Small intestine (tissue), 7 donors: ENCODE results near the gene PPP1R12B. TPM values are rescaled to one million over a fixed set of nuclear protein-coding genes. Genes with fewer than 3 reads are reported as not detected.
"Not testable (repeated sequence)": the region's sequence is repeated elsewhere in the genome, so short reads cannot be mapped to it uniquely, and the experiment has no call there.

ENCODE experiments used
- DNase-seq, 2 donors: peaks; one replicate each; pipeline versions ENCODE4 v3.0.0 to v3.0.0-alpha.2; 2013
- FAIRE-seq: peaks from 2 replicates; lab custom pipeline; 2012; peaks lifted over from hg19 to GRCh38; lab: Jason Lieb, UNC
- H3K27ac ChIP-seq, 3 donors: one replicate each; pipeline ENCODE4 v1.5.1; 2013; ENCODE audit warnings: low read length in 2 of 3, mild to moderate bottlenecking in 2 of 3, control low read depth in 1 of 3, inconsistent platforms in 1 of 3, low read depth in 1 of 3, moderate library complexity in 1 of 3
- H3K27me3 ChIP-seq, 3 donors: one replicate each; pipeline ENCODE4 v1.6.1; 2013; ENCODE audit warnings: low read length in 3 of 3, inconsistent platforms in 1 of 3; ENCODE audit not compliant: control insufficient read depth in 3 of 3, insufficient read depth in 3 of 3
- H3K36me3 ChIP-seq, 3 donors: one replicate each; pipeline ENCODE4 v1.6.1; 2013; ENCODE audit warnings: low read length in 3 of 3, inconsistent platforms in 1 of 3, low read depth in 1 of 3, mild to moderate bottlenecking in 1 of 3, moderate library complexity in 1 of 3; ENCODE audit not compliant: control insufficient read depth in 3 of 3, insufficient read depth in 2 of 3
- H3K4me1 ChIP-seq, 3 donors: one replicate each; pipeline ENCODE4 v1.6.1; 2013; ENCODE audit warnings: low read length in 2 of 3, inconsistent platforms in 1 of 3, low read depth in 1 of 3, mild to moderate bottlenecking in 1 of 3, moderate library complexity in 1 of 3; ENCODE audit not compliant: control insufficient read depth in 3 of 3, insufficient read depth in 2 of 3
- H3K4me3 ChIP-seq, 3 donors: one replicate each; pipeline ENCODE4 v1.5.1; 2013; ENCODE audit warnings: low read length in 3 of 3, control low read depth in 1 of 3, inconsistent platforms in 1 of 3, low read depth in 1 of 3, mild to moderate bottlenecking in 1 of 3, moderate library complexity in 1 of 3
- H3K9me3 ChIP-seq, 2 donors: one replicate each; pipeline ENCODE4 v1.6.1; 2013; ENCODE audit warnings: low read depth in 1 of 2, low read length in 1 of 2; ENCODE audit not compliant: control insufficient read depth in 2 of 2, insufficient read depth in 1 of 2
- WGBS, 3 donors: extraction: QIAGEN DNeasy Blood & Tissue Kit; methylation state at CpG; one replicate each; pipeline ENCODE4 v1.1.7; 2013; 5-methylcytosine and 5-hydroxymethylcytosine counted together
- polyA plus RNA-seq, 4 donors: library from polyadenylated mRNA; stranded (reverse) in 3 of 4; unstranded in 1 of 4; fragments of 200-250 nt in 3 of 4; fragments of 120-200 nt in 1 of 4; gene quantifications; one replicate each; pipeline versions ENCODE4 v1.2.1 to v1.2.3, GENCODE V29; 2013
- donor health status: healthy with polysubstance abuse.
- donor health status: control.
- donor health status: control.
- donor health status: Bipolar disorder and iron deficiency.
- donor health status: healthy.

PPP1R12B gene
- polyA plus RNA-seq, 4 donors = 1.1 to 18.1 (median 8.6) TPM

DNA sequence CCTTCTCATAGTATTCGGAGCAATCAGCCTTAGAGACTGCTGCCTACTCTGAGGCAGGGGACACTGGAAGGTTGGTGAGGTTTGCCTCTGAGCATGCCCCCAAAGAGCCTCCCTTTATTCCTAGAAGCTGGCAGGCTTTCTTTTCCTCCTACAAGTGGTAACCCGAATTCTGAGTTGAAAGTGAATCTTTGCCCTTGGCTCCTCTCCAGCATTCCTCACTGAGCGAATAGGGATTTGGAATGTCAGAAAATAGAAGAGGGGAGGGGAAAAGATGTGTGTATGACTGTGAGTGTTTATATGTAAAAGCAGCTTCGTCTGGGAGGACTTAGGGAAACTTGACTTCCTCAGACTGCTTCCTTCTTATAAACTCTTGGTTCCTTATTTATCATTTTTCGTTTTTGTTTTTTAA, 190.7 kb downstream of the PPP1R12B start:
- FAIRE-seq, H3K36me3 ChIP-seq, H3K27me3 ChIP-seq, H3K4me1 ChIP-seq, H3K9me3 ChIP-seq: not testable (repeated sequence)
- Histone ChIP-seq H3K27ac (peak overlapping the region in 2 of 3 donors; percentile 78 to 89), H3K4me3 (peak overlapping the region in 1 of 3 donors; percentile 50)
- DNase-seq = peak in 1 of 2 donors; percentile 25
- 22 to 30% (median 29%) methylated on average over 5 of the region's 5 CpGs for WGBS, 3 donors

DNA sequence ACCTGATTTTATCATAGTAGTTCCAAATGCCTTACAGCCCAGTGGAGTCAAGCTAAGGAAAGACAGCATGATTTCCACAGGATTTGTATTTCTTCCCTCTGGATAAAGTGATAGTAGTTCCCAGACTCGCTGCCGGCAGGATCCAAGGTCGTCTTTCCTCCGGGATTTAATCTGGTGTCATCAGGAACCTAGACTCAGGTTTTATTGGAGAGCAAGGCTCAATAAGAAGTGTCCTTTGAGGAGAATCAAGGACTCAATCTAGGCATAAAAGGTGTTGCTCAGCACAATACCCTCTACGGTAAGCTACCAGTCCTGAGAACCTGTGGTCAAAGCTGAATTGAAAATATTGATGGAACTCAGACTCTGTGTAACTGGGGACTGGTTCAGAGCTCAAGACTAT, 191.1 kb downstream of the PPP1R12B start:
- not testable (repeated sequence) for FAIRE-seq, DNase-seq, H3K36me3 ChIP-seq, H3K4me1 ChIP-seq, H3K27me3 ChIP-seq, H3K9me3 ChIP-seq
- Histone ChIP-seq H3K4me3 (peak overlapping the region in 1 of 3 donors; percentile 50), H3K27ac (peak overlapping the region in 2 of 3 donors; percentile 78 to 89)
- 32 to 46% (median 35%) methylated on average over 5 of the region's 5 CpGs for WGBS, 3 donors

DNA sequence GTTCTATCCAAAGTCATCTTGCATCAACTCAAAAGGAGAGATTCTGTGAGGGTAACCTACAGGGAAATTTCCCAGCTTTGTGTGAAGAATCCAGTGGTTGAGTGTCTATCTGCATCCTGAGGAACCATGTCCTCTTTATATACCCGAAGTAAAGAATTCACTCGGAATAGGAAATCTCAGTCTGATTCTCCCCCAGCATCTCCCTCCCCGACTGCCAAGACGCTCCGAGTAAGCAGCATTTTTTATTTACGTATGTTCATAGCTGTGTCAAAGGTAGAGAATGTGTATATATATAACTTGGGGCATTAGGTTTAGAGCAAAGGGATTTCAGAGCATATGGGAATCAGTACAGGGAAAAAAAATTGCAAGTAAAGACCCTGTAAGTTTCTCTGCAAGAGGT, 191.5 kb downstream of the PPP1R12B start:
- 69 to 91% (median 86%) methylated on average over 6 of the region's 6 CpGs for WGBS, 3 donors
- Histone ChIP-seq H3K27me3 (no peaks in the 10 kb centered on the region), H3K36me3 (peaks cover 0 to 1% (median 0%) of the 10 kb centered on the region in 3 donors), H3K4me3 (peak overlapping the region in 1 of 3 donors; percentile 50), H3K4me1 (no peaks in the 10 kb centered on the region), H3K27ac (peak overlapping the region in 2 of 3 donors; percentile 78 to 89), H3K9me3 (peaks cover 0 to 2% of the 10 kb centered on the region in 2 donors)
- FAIRE-seq (no peak), DNase-seq (no peak)

DNA sequence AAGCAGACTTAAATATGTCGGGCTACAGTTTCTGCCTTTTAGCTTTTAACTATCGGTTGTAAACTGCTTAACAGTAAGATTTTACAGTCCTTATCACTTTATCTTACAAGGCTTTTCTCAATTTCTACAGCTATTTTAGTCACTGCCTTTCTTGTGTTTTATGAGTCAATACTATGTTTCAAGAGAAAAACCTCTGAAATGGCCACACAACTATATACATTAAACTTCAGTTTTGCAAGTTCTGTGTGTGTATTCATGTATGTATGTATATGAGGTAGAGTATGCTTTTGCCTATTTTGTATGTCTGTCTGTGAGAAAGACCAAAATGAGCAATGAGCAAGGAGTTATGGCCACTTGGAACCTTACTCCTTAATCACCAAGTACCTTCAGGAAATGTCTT, 191.9 kb downstream of the PPP1R12B start:
- Histone ChIP-seq H3K27ac (peak overlapping the region in 2 of 3 donors; percentile 78 to 79), H3K4me1 (no peaks in the 10 kb centered on the region), H3K27me3 (no peaks in the 10 kb centered on the region), H3K36me3 (peaks cover 0 to 1% (median 0%) of the 10 kb centered on the region in 3 donors), H3K4me3 (peak overlapping the region in 2 of 3 donors; percentile 25 to 50), H3K9me3 (peaks cover 0 to 2% of the 10 kb centered on the region in 2 donors)
- FAIRE-seq (no peak), DNase-seq (no peak)
- WGBS, 3 donors = 66 to 97% (median 89%) methylated on average over 2 of the region's 2 CpGs

DNA sequence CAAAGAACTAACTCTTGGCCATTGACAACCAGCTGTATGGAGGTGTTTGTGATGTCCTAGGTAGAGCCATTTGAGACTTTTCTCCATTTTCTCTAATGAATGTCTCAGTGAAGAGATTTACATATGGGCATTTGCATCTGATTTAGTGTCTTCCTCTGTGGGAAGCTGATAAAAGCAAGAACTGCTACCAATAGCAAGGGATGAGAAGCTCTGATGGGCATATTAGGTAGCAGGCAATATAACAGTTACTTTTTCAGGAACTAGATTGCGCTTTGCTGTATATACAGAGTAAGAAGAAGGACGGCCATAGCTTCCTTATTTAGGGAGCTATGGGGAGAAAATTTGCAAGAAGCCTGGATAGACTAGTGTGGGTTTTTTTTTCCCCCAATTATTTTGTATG, 192.4 kb downstream of the PPP1R12B start:
- WGBS, 3 donors = 57 to 95% (median 91%) methylated on average over 2 of the region's 2 CpGs
- H3K36me3 ChIP-seq, FAIRE-seq, DNase-seq, H3K9me3 ChIP-seq, H3K27me3 ChIP-seq, H3K4me1 ChIP-seq: not testable (repeated sequence)
- peak overlapping the region in 2 of 3 donors; percentile 25 to 50 for H3K4me3 ChIP-seq
- peak overlapping the region in 2 of 3 donors; percentile 78 to 79 for H3K27ac ChIP-seq

DNA sequence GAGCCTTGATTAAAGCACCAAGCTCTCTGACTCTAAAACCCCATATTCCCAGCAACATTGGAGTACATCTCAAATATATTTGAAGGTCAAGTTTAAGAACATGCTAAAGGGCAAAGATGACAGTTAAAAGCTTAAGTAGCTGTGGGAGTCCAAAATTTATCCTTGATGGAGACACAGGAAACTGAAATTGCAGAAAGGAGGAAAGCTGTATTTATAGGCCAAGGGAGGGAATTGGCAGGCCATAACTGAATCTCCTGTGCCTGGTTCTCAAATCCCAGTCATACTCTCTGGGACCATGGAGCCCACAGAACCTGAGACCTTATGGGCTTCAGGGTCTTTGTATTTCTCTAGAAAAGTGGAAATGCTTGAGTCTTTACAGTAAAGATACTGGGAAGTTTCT, 193.9 kb downstream of the PPP1R12B start:
- DNase-seq = not testable (repeated sequence)

DNA sequence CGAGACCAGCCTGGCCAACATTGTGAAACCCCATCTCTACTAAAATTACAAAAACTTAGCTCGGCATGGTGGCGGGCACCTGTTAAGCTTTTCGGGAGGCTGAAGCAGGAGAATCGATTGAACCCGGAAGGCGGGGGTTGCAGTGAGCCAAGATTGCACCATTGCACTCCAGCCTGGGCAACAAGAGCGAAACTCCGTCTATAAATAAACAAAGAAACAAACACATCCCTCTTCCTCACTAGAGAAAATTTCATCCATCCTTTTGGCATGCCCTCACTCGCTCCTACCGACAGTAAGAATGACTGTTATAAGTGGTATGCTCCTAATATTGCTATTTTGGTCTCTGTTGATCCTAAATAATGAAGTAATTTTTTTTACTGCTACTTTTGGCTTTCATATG, 195.0 kb downstream of the PPP1R12B start:
- not testable (repeated sequence) for H3K9me3 ChIP-seq, H3K36me3 ChIP-seq, FAIRE-seq, H3K4me1 ChIP-seq, DNase-seq, H3K27me3 ChIP-seq
- peak overlapping the region in 2 of 3 donors; percentile 28 to 62 for H3K27ac ChIP-seq
- 76 to 94% (median 93%) methylated on average over 11 of the region's 11 CpGs for WGBS, 3 donors
- H3K4me3 ChIP-seq = peak overlapping the region in 1 of 3 donors; percentile 5

More for the DNA sequence above, 193.9 kb downstream of the PPP1R12B start:
- not testable (repeated sequence) for FAIRE-seq, H3K4me1 ChIP-seq, H3K27me3 ChIP-seq, H3K9me3 ChIP-seq, H3K36me3 ChIP-seq
- peak overlapping the region in 1 of 3 donors; percentile 50 for H3K4me3 ChIP-seq
- peak overlapping the region in 2 of 3 donors; percentile 39 to 55 for H3K27ac ChIP-seq

DNA sequence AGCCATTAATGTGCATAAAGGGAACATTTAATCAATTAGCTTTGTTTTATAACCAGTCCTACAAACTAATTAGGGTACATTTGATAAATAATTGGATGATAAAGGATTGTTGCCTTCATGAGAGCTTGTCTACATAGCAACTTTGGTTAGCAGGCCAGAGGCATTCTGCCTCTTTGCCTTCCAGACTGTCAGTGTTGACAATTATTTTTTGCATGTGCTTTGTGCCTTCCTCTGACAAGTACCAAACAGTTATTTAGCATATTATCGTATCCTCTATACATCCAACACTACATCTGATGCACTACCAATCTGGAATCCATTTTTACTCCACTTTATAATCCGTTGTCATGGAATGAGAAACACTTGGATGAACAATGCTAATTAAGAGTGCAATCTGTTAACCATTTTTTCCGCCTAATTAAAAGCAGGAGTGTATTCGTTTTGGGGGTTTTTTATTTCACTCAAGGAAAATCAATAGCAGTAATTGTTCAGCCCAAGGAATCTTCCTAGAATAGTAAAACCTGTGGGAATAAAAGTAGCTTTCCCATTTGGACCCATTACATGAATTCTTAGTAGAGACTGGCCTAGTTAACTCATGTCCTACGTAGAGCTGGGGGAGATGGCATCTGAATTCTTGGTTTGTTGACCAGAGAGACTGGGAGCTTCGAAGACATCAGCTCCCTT, 196.4 kb downstream of the PPP1R12B start:
- H3K27me3 ChIP-seq, H3K4me3 ChIP-seq, DNase-seq, FAIRE-seq, H3K27ac ChIP-seq, H3K4me1 ChIP-seq, H3K9me3 ChIP-seq, H3K36me3 ChIP-seq: not testable (repeated sequence)
- 86 to 93% (median 92%) methylated on average over 6 of the region's 6 CpGs for WGBS, 3 donors
